Activated T-helper 9 cell treated with anti-CD3 and anti-CD28 coated beads, Interleukin-2, amount 50 U/mL, for 16 hours (primary cell): ENCODE data around the gene KIZ.
"Not testable (repeated sequence)": the region's sequence is repeated elsewhere in the genome, so short reads cannot be mapped to it uniquely, and the experiment has no call there.

Source experiments
- DNase-seq: peaks from one replicate; pipeline ENCODE4 v3.0.0-alpha.2; 2020; ENCODE audit warnings: low read depth

Gene KIZ

DNA sequence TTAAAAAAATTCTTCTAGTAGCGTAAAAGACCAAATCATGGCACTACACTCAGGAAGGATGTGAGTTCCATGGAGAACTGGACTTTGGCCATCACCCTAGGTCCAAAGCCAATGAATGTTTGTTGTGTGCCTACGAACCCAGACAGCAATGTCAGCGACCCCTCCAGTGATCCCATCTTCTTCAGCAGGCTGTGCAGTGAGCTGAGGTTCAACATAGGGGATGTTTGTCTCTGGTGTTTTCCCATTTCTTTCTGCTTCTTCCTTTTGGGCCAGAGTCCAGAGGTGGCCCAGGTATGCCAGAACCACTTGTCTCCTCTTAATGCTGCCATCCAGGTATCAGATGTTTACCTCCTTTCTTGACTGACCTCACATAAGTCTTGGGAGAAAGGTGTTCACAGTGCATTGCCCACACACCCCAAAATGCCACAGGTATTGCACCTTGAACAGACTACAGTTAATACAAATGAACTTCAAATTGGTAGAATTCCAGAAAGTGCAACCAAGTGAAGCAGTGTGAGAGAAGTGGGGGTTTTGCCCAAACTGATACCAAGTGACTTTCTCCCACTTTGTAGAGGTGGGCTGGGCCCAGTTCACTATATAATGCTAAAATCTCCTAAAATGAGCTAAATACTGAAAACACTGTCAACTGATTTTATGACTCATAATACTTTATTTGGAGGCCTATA, 14.1 kb downstream of the KIZ start:
- DNase-seq, result no peak

GRCh38 chr20:21141825-21142224, 15.9 kb downstream of the KIZ start:
- DNase-seq, result no peak

GRCh38 chr20:21143194-21143890, 17.5 kb downstream of the KIZ start:
- DNase-seq, result no peak

DNA sequence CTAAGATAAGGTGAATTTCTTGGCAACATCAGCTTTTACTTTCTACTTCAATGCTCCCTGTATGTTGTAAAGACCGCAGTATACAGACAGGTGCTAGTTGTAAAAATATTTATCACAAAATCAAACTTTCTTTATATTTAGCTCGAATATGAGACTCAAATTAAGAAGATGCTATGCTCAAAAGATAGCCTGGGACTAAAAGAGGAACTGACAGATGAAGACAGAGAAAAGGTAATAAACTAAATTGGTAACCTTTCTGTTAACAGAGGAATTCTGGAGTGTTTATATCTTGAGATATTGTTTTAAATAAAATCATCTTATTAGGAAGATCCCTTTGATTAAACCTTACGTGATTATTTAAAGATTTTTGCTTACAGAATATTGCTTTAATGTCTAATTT, 19.5 kb downstream of the KIZ start:
- no peak for DNase-seq

DNA sequence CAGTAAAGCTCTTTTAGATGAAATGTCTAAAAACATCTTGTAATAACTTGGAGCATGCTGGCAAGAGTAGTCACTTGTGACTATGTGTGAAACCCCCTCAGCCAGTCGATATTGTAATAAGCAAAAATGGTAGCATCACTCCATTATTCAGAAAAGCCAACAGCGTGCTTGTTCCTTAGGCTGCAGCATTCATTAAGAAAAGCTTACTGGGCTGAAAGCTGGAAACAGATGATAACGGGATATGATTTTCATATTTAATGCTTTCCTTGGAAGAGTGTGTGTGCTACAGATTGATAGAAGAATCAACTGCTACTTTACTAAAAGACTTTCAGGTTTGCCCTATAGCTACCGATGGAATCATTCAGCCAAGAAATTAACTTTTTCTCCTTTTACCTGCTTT, 20.3 kb downstream of the KIZ start:
- DNase-seq, result no peak

GRCh38 chr20:21147593-21147992, 21.7 kb downstream of the KIZ start:
- DNase-seq, result no peak

DNA sequence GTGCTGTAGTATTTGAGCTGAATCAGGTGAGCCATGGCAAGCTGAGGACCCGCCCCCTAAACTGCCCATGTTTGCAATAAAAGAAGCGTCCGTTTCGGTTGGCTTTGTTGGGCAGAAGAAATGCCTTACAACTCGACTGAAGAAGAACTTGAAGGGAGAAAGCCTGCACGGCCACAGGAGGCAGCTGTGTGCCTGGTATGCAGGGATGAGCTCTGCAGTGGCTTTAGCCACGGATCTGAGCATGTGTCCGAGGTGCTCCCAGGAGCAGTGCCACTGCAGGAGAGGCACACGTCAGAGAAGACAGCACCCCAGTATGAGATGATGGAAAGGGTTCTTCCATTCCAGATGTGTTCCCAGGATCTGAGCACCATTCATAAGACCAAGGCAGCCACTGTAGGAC, 23.5 kb downstream of the KIZ start:
- no peak for DNase-seq

GRCh38 chr20:21151791-21152190, 25.9 kb downstream of the KIZ start:
- no peak for DNase-seq

DNA sequence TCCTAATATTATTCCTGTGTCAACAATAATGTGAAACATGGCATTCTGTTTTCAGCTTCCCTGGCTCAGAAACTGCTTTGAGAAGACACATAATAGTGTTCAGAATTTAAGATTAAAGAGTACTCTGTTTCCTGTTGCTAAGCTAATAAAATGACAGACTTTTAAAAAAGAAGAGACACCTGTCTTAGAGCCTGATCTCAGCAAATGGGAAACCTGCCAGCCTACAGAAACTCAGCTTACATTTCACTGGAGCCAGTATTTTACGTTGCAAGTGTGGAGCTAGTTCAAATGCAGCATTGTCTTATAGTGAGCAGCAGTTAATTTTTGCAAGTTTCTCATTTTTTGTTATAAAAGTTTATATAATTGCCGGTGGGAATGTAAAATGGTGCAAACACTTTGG, 28.8 kb downstream of the KIZ start:
- DNase-seq, result no peak

- DNase-seq, result no peak
These were observed 29.4 kb downstream of the KIZ start for GRCh38 chr20:21155268-21155667.

GRCh38 chr20:21156266-21156665, 30.4 kb downstream of the KIZ start:
- no peak for DNase-seq

DNA sequence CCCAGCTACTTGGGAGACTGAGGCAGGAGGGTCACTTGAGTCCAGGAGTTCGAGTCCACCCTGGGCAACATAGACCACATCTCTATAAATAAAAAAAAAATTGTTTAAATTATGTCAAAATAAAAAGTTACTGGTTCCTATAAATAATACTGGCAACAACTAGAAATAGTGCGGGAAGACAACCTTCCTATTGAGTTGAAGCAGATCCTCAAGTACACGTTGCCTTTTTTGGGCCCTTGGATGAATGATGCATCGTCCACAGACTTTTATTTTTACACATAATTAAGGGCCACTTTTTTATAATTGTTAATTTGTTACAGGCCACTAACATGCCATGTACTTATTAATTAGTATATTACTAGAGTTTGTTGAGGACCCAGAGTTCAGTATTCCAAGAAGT, 31.1 kb downstream of the KIZ start:
- DNase-seq, result no peak

GRCh38 chr20:21159658-21160380, 33.9 kb downstream of the KIZ start:
- DNase-seq, result no peak

GRCh38 chr20:21161926-21162325, 36.0 kb downstream of the KIZ start:
- no peak for DNase-seq

DNA sequence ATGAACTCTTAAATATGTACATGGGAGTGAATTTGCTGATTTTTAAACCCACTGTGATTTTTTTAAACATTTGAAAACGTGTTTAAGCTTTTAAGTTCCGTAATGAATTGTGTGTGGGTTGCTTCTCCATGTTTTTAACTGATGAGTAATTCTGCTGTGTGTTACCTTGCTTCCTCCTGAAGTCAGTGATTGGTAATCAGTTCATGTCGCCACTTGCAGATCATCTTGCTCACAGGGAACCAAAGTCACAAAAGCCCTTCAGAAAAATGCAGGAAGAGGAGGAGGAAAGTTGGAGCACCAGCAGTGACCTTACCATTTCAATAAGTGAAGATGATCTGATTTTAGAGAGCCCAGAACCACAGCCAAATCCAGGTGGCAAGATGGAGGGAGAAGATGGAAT, 36.7 kb downstream of the KIZ start:
- DNase-seq, result no peak

DNA sequence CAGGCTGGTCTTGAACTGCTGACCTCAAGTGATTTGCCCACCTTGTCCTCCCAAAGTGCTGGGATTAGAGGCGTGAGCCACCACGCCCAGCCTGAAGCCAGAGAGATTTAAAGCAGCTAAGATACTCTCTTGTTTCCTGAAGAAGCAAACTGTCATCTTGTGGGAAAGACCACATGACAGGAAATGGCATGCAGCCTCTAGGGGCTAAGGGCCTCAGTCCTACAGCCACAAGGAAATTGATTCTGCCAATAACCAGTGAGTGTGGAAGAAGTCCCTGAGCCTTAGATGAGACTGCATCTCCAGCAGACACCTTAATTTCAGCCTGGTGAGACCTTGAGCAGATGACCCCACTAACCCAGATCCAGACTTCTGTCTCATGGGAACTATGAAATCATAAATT, 40.9 kb downstream of the KIZ start:
- DNase-seq, result no peak

- DNase-seq, result no peak
These were observed 41.4 kb downstream of the KIZ start for GRCh38 chr20:21167261-21167660.

DNA sequence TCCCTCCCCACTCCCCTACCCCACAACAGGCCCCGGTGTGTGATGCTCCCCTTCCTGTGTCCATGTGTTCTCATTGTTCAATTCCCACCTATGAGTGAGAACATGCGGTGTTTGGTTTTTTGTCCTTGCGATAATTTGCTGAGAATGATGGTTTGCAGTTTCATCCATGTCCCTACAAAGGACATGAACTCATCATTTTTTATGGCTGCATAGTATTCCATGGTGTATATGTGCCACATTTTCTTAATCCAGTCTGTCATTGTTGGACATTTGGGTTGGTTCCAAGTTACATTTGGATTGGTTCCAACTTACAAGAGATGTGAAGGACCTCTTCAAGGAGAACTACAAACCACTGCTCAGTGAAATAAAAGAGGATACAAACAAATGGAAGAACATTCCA, 42.2 kb downstream of the KIZ start:
- DNase-seq, result not testable (repeated sequence)

- no peak for DNase-seq
These were observed 46.7 kb downstream of the KIZ start for GRCh38 chr20:21172626-21173025.

- no peak for DNase-seq
These were observed 47.6 kb downstream of the KIZ start for GRCh38 chr20:21173485-21173884.

DNA sequence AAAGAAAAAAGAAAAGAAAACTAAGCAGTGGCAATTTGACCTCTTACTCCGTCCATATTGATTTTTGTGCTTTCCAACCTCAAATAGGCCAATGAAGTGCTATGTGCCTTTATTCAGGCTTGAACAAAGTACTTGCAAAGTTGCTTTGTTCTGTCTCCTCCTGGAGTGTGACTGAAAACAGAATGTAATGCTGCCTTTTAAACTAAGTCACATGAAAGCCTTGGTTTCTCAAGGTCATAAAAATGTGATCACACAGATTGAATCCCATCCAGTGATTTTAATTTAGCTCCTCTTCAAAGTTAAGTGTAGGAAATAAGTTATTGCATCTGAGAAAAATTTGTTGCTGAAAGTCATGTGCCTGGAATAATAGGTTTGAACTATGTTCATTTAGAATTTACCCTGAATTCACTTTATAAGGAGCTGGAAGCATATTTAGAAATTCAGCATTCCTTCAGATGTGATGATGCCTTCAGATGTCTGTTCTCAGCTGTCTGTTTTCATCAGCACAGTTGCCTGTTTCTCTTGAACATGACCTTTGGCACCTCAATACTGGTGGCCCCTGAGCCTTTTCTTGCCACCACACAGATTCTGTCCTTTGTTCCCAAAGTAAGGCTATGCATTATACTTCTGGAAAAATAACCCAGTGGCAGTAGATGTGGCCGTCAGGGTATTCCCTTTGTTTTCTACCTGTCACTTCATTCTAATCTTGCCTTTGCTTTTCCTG, 48.8 kb downstream of the KIZ start:
- no peak for DNase-seq

DNA sequence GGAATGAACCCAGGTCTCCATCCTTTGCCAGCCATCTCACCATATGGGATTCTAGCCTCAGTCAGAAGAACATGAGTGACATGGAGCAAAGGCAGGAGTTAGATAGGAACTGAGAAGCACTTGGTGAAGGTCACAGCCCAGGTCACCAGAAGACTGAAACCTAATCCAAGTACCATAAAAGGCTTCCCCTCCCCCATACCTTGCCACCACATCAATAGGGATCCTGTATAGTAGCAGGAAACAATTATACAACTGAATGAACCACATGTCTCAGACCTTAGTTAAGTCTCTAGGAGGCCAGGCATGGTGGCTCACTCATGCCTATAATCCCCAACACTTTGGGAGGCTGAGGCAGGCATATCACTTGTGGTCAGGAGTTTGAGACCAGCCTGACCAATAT, 49.6 kb downstream of the KIZ start:
- no peak for DNase-seq

GRCh38 chr20:21177767-21178166, 51.9 kb downstream of the KIZ start:
- DNase-seq, result no peak
